GM13976 (cell line): Measurements from ENCODE around the gene PARD6G.
A peak's percentile ranks its signal among the peaks of the same experiment; 100 is the strongest.

Experiments
- DNase-seq: peaks from one replicate; pipeline ENCODE4 v3.0.0; 2012; ENCODE audit warnings: low spot score
- in situ Hi-C: fragments of 300-500 bp; cut with MboI; formaldehyde crosslinking; loops from one replicate; pipeline ENCODE4 v1.12.0; 2022; ENCODE audit warnings: low sequenced_read_pairs, mixed read lengths, inconsistent platforms; ENCODE audit not compliant: unreplicated experiment
- TF ChIP-seq, protein P1 (sequence below): IDR thresholded peaks from 2 replicates; pipeline ENCODE4 v1.5.1; 2012; ENCODE audit warnings: borderline replicate concordance, mild to moderate bottlenecking; ENCODE audit not compliant: insufficient read depth; ENCODE audit errors: extremely low read depth, missing control alignments, control extremely low read depth

PARD6G gene

GRCh38 chr18:80246445-80247392 lies 595 bp downstream of the PARD6G start:
- TF ChIP-seq, protein P1, sequence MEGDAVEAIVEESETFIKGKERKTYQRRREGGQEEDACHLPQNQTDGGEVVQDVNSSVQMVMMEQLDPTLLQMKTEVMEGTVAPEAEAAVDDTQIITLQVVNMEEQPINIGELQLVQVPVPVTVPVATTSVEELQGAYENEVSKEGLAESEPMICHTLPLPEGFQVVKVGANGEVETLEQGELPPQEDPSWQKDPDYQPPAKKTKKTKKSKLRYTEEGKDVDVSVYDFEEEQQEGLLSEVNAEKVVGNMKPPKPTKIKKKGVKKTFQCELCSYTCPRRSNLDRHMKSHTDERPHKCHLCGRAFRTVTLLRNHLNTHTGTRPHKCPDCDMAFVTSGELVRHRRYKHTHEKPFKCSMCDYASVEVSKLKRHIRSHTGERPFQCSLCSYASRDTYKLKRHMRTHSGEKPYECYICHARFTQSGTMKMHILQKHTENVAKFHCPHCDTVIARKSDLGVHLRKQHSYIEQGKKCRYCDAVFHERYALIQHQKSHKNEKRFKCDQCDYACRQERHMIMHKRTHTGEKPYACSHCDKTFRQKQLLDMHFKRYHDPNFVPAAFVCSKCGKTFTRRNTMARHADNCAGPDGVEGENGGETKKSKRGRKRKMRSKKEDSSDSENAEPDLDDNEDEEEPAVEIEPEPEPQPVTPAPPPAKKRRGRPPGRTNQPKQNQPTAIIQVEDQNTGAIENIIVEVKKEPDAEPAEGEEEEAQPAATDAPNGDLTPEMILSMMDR: no peak
- in situ Hi-C loops: no loop called here
- DNase-seq: peak; percentile 50

- DNase-seq: no peak
- TF ChIP-seq, protein P1: no peak
- in situ Hi-C loops: no loop called here
Measured at GRCh38 chr18:80245781-80246444, 1.4 kb downstream of the PARD6G start.

DNA sequence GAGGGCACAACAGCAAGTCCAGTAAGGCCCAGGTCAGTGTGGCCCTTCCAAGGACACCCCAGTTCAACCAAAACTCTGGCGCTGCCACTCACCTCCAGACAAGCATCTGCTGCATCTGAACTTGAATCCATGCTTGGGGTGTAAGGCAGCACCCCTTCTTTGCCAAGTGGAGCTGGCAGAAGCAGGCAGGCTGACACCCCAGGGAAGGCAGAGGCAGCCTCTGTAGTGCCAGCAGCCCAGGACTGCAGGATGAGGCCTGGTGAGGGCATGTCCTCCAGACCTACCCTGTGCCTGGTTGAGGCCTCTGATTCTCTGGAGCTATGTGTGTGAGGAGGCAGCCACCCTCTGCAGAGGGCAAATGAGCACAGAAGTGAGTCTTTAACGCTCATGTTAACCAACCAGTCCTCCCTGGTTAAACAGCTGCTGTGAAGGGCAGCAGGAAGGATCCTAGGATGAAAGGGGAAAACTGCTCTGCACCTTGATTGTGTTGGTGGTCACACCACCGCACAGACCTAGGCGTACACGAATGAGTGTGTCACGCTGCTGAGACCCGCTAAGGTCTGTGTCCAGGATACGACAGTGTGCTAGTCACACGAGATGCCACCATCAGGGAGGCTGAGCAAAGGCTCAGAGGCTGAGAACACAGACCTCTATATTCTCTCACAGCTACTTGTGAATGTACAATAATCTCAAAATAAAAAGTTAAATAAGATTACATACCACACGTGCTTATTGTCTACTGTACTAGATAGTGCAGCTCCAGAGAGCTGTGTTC lies 2.2 kb downstream of the PARD6G start:
- DNase-seq: no peak
- TF ChIP-seq, protein P1: no peak
- in situ Hi-C loops: no loop called here

- TF ChIP-seq, protein P1: no peak
- in situ Hi-C loops: no loop called here
- DNase-seq: no peak
Measured at GRCh38 chr18:80244167-80244566, 3.1 kb downstream of the PARD6G start.

DNA sequence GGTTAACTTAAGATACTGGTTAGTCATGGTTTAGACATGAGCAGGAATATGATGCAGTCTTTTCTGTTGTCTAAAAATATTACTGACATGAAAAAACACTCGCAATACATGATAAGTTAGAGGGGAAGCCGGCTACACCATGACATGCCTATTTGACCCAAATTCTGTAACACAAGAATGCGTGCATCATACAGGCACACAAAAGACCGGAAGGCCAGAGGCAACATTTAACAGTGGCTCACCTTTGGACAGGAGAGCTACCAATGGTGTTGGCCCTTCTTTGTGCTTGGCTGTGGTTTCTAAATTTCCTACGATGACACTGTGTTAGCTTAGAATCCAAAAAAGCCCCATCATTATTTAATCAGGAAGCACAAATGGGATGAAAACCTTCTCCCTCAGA lies 4.1 kb downstream of the PARD6G start:
- DNase-seq: no peak
- in situ Hi-C loops: no loop called here
- TF ChIP-seq, protein P1: no peak
